H54 (cell line): ENCODE results near the gene SLC17A2.

Source experiments
- DNase-seq: peaks from one replicate; pipeline ENCODE4 v3.0.0; 2011; ENCODE audit warnings: low spot score, mixed read lengths; ENCODE audit not compliant: insufficient read length
- FAIRE-seq: peaks from 3 replicates; lab custom pipeline; 2011; peaks lifted over from hg19 to GRCh38; lab: Jason Lieb, UNC
- POLR2A ChIP-seq: IDR thresholded peaks from 2 replicates; pipeline ENCODE4 v1.6.1; 2011; ENCODE audit warnings: low read depth, mild to moderate bottlenecking, low read length

Gene SLC17A2

GRCh38 chr6:25874822-25875562 lies 55.5 kb downstream of the SLC17A2 start:
- DNase-seq: no peak
- no peak for TF ChIP-seq POLR2A
- FAIRE-seq: no peak

GRCh38 chr6:25874118-25874517 lies 56.4 kb downstream of the SLC17A2 start, which contains the start of gene SLC17A3:
Gene SLC17A3, minus strand, starts transcription at chr6:25874243. Its CDS starts 5,856 bp downstream, at chr6:25868387.
- no peak for FAIRE-seq
- TF ChIP-seq POLR2A: no peak
- no peak for DNase-seq

- FAIRE-seq: no peak
- no peak for TF ChIP-seq POLR2A
- DNase-seq: no peak
Measured at GRCh38 chr6:25872814-25873213, 57.7 kb downstream of the SLC17A2 start.

- FAIRE-seq (no peak), DNase-seq (no peak)
- TF ChIP-seq POLR2A: no peak
Measured at GRCh38 chr6:25869840-25870239, 60.7 kb downstream of the SLC17A2 start.

- FAIRE-seq: no peak
- TF ChIP-seq POLR2A: no peak
- DNase-seq: no peak
Measured at GRCh38 chr6:25868436-25869183, 61.9 kb downstream of the SLC17A2 start.

GRCh38 chr6:25866011-25866410 lies 64.5 kb downstream of the SLC17A2 start:
- DNase-seq (no peak), FAIRE-seq (no peak)
- TF ChIP-seq POLR2A: no peak

GRCh38 chr6:25863360-25863759 lies 67.1 kb downstream of the SLC17A2 start:
- no peak for FAIRE-seq
- no peak for DNase-seq
- TF ChIP-seq POLR2A: no peak
